ENCODE data around the gene ZBTB4. TPM values are rescaled to one million over a fixed set of nuclear protein-coding genes. Genes with fewer than 3 reads are reported as not detected.
"Not testable (repeated sequence)": the region's sequence is repeated elsewhere in the genome, so short reads cannot be mapped to it uniquely, and the experiment has no call there.

ZBTB4 gene
- total RNA-seq, 1 donor from 2014 or later: 17.6 TPM

- no peak for DNase-seq
Observed at GRCh38 chr17:7491583-7491982, 12.2 kb upstream of the ZBTB4 start.

DNA sequence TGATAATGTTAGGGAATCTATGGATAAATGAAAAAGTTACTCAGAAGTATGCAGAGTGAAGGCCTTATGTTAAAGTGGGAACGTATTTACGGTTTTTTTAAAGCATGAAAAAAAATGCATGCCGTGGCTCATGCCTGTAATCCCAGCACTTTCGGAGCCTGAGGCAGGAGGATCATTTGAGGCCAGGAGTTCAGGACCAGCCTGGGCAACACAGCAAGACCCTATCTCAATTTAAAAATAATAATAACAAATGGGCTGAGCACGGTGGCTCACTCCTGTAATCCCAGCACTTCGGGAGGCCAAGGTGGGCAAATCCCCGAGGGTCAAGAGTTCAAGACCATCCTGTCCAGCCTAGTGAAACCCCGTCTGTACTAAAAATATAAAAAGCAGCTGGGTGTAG is 10.7 kb upstream of the ZBTB4 start:
- no peak for DNase-seq

DNA sequence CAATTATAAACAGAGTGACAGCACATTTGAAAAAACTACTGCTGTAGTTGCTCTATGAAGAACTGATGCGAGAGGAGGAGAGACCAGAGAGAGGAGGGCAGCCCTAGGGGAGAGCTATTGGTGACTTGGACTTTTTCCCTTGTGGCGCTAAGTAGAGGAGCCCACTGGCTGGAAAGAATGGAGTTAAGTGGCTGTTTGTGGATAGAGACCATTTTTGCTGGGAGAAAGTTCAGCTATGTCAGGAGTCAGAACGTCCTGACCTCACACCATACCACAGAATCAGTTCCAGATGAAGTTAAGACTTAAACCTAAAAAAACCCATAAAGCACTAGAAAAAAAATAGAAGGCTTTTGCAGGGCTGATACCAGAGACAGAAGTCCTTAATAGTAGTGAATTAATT is 6.8 kb upstream of the ZBTB4 start:
- DNase-seq: no peak

GRCh38 chr17:7484919-7485377 is 5.5 kb upstream of the ZBTB4 start:
- DNase-seq: no peak

GRCh38 chr17:7484067-7484918 is 4.9 kb upstream of the ZBTB4 start, which contains the start of gene POLR2A:
POLR2A (plus strand) TSS chr17:7484366.
- DNase-seq: peak; percentile 96

DNA sequence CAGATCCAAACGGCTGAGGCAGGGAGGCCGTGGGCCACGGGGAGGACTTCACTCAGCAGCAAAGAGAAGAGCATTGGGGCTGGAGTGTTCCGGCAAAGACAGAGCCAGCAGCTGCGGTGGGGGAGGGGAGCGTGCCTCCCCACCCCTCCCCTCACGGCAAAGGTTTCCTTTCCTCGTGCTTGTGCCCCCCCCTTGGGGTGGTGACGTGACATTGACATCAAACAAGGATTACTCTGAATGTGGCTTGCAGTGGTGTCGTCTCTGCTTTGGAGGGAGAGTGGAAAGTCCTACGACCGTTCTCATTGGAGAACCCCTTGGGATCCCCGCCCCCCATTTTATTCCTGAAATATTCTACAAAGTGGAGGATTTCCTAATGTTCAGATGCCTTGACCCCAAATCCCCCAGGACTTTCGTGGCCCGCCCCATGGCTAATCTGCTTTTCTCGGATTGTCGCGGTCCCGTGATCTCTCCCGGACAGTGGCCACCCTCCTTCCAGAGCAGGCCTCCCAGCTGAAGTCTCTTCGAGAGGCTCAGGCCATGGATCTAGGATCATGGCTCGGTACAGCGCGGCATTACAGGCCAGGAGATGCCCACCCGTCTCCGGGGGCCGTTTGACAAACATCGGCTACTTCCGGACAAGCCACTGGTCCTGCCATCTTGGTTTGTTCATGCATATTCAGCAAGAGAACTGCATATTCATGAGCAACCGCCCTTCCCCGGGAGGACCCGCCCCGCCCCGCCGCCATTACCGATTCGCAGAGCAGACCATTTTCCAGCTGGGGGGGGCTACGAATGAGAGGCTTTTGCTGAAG is 4.0 kb upstream of the ZBTB4 start:
- peak; percentile 96 for DNase-seq

DNA sequence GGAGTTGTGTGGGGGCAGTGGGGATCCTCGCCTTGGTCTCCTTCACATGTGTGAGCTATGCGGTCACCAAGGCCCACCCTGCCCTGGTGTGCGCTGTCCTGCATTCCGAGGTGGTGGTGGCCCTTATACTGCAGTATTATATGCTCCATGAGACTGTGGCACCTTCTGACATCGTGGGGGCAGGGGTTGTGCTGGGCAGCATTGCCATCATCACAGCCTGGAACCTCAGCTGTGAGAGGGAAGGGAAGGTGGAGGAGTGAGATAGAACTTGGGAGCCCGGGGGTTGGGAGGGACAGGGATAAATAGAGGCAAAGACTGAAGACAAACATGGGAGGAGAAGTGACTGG is 3.3 kb upstream of the ZBTB4 start:
- DNase-seq: not testable (repeated sequence)

- not testable (repeated sequence) for DNase-seq
Observed at GRCh38 chr17:7481842-7482741, 2.7 kb upstream of the ZBTB4 start.

- not testable (repeated sequence) for DNase-seq
Observed at GRCh38 chr17:7481275-7481674, 1.8 kb upstream of the ZBTB4 start, which contains the start of gene SLC35G6. SLC35G6 (plus strand) TSS chr17:7481446; CDS start chr17:7481517, 71 bp downstream.

DNA sequence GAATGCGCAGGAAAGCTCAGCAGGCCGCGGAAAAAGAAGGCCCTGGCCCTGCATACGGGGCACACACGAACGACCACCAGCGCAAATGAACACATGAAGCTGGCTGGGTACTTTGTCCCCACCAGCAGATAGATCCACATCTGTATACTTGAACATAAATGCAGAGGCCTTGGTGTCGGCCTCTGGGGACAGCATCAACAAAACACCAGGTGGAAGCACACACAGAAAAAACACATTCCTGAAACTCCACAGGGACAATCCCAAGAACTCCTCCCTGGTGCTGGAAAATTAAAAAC is 606 bp upstream of the ZBTB4 start:
- DNase-seq: no peak

DNA sequence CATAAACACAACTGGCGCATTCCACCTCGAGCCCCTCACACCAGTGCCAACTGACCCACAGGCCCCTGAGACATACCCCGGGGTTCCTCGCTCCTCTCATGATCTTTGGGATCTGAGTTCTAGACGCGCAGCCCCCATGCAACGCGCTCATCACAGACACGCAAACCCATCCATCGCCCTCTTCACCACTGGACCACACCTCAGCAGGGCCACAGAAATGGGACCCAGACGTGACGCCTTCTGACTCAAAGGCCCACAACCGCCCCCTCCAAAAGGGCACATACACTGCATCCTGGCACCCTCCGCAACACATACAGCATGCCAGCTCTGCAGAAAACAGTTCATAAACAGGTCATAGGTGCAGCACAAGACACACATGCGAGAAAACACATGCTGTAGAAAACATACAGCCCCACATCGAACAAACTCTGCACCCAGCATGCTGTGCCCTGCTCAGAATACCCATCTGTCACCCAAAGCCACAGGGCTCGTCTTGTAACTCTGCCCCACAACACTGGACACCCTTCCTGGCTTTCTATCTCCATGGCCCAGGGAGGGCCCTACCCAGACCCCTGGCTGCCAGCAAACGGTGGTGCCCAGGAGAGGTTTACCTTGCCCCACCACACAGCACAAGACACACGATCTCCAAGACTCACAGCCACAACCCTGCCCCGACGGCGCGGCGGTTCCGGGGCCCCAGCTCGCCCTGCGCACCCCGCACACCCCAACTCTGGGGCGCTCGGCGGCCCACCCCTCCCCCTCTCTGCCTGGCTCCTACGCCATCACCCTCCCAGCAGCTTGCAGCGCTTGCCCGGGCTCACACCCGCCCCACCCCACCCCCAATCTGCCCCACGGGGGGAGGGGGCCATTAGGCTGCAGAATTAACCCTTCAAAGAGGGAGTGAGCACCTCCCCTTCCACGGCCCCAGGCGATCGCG is 887 bp downstream of the ZBTB4 start:
- peak; percentile 34 for DNase-seq

DNA sequence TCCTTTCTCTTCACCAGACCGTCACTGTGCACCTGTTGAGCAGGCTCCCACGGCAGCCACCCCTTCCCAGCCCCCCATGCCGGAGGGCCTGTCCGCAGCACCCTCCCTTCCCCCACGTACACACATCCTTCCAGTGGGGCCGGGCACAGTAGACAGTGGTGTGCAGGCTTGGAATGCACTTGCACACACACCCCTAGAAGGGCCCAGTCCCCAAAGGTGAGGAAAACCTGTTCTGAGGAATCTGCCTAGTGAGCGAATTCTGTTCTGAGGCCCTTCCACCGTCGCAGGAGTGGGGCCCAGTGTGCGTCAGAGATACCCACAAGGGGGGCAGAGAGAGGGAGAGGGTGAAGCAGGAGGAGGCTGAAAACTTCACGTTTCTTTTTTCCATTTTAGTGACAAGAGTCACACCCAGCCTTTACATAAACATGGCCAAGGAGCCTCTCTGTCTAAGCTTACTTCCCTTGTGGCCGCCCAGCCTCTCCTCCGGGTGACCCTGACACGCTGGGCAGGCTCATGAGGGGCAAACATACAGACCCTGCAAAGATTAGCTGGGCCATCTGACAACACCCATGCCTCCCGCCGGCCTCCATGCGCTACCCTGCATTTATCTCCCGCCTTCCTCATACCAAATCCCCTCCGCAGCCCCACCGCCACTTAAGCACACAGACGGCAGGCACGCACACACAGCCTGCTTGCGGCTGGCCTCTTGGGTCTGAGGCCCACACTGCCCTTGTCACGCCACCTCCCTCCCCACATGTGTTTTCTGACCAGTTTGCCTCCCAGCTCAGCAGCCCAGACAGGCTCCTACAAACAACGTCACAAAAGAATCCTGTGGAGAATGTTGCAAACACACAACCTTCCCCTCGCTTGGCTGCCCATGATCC is 1.8 kb downstream of the ZBTB4 start:
- peak; percentile 45 for DNase-seq

GRCh38 chr17:7476951-7477350 is 2.5 kb downstream of the ZBTB4 start:
- DNase-seq: no peak

DNA sequence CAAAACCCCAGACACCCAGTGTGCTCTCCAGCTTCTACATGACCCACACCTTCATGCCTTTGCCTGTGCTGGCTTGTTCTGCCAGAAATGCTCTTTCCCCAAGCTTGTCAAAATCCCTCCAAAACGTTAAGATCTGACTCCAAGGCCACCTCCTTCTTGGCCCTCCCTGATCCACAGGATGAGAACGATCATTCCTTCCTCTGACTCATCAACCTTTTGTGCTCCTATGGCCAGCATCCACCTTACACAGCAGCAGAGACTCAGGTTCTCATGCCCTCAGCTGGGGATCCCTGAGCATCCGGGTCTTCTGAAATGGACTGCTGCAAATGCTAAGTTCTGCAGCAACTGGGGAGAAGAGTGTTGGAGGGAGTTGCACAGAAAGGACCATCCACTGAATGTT is 2.9 kb downstream of the ZBTB4 start:
- no peak for DNase-seq

DNA sequence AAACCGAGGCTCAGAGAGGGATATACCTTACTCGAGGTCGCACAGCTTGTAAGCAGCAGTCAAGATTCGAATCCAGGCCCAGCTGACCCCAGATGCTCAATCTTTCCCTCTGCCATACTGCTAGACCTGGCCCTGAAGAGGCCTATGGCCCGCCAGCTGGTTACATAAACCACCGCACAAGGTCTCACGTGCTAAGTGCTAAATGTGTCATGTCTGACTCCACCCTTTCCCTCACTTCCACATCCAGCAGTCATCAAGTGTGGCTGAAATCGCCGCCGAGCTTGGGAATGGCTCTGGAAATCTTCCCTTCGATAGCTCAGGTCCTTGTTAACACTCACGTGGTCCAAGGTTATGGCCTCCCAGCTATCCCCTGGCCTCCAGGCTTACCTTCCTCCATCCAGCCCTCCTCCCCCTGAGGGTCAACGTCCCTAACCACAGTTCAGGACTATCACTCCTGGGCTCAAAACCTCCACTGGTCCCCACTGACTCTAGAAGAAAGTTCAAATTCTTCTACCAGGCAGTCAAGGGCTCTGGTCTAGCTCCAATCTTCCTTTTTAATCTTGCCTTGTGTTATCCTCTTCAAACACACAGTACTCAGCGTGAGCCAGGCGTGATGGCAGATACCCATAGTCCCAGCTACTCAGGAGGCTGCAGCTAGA is 3.5 kb downstream of the ZBTB4 start:
- DNase-seq: no peak

DNA sequence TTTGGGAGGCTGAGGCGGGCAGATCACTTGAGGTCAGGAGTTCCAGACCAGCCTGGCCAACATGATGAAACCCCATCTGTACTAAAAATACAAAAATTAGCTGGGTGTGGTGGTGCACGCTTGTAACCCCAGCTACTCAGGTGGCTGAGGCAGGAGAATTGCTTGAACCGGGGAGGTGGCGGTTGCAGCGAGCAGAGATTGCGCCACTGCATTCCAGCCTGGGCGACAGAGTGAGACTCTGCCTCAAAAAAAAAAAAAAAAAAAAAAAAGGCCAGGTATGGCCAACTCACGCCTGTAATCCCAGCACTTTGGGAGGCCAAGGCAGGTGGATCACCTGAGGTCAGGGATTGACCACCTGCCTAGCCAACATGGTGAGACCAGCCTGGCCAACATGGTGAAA is 4.7 kb downstream of the ZBTB4 start:
- not testable (repeated sequence) for DNase-seq

GRCh38 chr17:7471729-7472128 is 7.7 kb downstream of the ZBTB4 start:
- DNase-seq: no peak

GRCh38 chr17:7470457-7470973 is 8.9 kb downstream of the ZBTB4 start:
- DNase-seq: not testable (repeated sequence)

DNA sequence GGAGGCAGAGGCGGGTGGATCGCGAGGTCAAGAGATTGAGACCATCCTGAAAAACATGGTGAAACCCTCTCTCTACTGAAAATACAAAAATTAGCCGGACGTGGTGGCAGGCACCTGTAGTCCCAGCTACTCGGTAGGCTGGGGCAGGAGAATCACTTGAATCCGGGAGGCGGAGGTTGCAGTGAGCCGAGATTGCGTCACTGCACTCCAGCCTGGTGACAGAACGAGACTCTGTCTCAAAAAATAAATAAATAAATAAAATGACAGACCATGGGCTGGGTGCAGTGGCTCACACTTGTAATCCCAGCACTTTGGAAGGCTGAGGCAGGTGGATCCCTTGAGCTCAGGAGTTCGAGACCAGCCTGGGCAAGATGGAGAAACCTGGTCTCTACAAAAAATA is 9.6 kb downstream of the ZBTB4 start:
- not testable (repeated sequence) for DNase-seq

Measured in occipital lobe (tissue), 2 donors.